Suppressor macrophage treated with lipopolysaccharide for 1 hour (primary cell): ENCODE data around the gene ANG.

Source experiments
- DNase-seq, 3 donors: peaks; one replicate each; pipeline ENCODE4 v3.0.0-alpha.2; 2020 to 2022

Gene ANG

GRCh38 chr14:20676072-20676471 lies 12.5 kb upstream of the ANG start:
- no peak for DNase-seq

- peak in 2 of 3 donors; percentile 45 to 46 for DNase-seq
Measured at GRCh38 chr14:20679907-20680306, 8.7 kb upstream of the ANG start.

DNA sequence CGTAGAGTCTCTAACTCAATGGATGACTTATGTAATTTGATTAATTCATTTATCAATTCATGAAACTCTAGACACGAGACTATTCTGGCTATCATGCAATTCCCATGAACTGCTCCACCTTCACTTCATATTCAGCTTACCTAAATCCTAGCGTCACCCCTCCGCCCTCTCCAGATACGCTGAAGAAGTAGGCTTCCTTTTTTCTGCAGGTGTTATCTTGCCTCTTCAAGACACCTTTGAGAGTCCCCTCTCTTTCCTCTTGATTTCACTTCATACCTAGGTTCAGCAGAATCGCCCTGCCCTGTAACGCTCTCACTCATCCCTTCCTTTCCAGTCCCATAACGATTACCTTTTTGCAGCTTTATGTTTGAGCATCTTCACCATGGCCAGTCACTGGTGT lies 8.2 kb upstream of the ANG start:
- DNase-seq, result no peak

DNA sequence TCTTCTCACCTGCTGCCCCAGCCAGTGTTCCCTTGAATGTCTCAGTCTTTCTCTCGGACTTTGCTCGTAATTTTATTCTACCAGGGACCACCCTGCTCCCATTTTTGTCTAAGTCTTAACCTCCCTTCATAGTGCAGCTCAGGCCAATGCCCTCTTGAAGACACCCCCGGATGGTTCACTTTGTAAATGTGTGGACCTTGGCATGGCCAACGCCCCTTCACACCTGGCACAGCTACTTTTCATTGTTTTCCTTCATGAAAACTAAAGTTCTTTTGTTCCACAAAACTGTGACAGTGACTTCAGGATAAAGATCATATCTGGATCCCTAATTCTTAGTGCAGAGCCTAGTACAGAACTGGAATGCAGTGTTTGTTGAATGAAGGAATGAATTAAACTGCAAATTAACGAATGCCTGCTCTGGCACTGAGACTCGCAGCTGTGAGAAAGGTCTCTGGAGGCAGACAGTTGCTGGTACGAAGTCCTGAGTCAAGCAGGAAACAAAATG lies 7.7 kb upstream of the ANG start:
- DNase-seq, result no peak

DNA sequence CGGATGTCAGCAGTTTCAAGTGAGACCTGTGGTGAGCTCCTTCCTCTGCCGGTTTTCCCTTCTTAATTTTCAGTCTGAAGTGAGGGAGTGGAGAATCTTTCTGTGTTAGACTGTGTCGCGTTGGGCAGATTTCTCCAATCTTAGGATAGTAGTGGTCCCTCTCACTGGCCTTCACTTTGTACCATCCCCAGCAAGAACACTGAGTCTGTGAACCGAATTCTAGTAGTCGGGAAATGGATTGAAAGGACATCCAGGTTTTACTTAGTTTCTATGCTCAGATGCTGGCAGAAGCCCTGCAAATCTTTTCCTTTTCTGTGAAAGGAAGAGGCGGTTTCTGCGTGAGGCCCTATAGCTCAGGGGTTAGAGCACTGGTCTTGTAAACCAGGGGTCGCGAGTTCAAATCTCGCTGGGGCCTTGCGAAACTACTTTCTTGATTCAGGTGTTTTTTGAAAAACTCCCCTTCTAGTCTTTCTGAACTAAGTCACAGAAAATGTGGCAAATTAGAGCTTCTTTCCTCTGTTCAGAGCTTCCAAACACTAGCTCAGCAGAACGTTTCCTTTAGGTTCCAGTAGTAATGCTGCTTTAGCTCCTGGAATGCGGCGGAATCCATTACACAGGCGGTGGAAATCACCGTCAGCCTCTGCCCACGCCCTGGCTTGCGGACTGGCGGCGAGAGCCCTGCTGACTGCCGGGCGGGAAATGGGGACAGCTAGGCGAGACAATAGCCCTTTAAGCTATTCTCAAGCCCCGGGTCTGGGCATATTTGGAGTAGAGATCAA lies 7.0 kb upstream of the ANG start:
- peak; percentile 89 to 92 (median 91) for DNase-seq

DNA sequence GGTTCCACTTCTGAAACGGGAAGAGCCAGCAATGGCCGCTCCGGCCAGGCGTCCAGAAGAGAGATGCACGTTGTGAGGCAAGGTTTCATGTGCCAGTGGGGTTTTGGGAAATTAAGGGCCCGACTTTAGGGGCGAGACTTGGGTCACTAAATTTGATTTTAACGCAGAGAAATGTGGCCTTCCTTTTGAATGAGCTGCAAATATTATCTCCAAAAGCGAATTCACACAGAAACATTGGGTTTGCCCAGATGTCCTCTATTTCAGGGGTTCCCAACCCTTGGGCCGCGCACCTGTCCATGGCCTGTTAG lies 6.5 kb upstream of the ANG start:
- no peak for DNase-seq

DNA sequence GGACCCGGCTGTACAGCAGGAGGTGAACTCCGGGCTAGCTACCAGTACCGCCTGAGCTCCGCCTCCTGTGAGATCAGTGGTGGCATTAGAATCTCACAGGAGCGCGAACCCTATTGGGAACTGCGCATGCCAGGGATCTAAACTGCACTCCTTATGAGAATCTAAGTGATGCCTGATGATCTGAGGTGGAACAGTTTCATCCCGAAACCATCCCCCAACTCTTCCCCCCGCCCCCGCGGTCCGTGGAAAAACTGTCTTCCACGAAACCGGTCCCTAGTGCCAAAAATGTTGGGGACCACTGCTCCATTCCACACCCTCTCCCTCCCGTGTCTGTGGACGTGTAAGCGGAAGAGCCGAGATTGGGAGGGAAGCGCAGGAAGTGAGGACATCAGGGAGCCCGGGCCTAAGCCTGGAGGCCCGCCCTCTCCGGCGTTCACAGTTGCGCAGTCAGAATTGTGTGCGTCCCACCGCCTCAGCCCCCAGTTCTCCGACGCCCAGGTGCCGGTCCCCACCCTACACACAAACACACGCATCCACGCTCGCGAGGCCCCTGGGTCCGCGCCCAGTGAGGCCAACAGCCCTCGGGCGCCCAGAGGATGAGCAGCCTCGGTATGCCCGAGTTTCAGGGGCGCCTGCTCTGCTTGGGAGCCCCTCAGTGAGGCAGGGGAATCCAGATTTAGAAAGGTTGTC lies 6.0 kb upstream of the ANG start:
- DNase-seq, result peak; percentile 84 to 92 (median 91)

DNA sequence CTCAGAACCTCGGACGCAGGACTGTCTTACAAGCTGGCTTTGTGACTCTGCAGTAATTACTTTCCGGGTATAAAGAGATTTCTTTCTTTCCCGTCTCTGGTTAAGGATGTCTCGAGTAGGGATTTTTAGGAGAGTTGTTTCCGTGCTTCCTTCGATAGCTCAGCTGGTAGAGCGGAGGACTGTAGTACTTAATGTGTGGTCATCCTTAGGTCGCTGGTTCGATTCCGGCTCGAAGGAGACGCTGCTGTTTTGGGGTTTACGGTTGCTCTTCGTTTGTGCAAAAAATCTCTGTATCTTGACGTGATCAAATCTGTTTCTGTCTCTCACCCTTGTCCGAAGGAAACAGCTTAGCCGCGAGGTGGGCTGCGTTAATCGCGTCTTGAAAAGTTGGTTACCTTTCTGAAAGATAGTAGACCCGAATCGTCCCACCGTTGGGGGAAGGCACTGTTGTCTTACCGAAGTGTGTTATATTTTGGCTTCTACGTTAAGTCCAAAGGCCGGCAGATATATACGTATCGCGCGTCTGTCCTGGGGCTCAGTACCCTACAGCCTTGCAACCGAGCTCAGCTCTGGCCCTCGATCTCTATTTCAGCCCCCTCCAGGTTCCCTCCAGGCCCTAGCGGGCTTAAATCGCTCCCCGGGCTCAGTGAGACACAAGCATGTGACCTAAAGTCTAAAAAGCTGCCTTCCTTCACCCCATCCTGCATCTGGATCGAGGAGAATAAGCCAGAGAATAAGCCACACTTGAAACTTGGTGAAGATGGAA lies 5.3 kb upstream of the ANG start:
- peak; percentile 81 to 90 (median 84) for DNase-seq

- DNase-seq, result peak; percentile 74 to 81 (median 77)
Measured at GRCh38 chr14:20683891-20684661, 4.5 kb upstream of the ANG start, which contains the start of gene RNASE4. Gene RNASE4, plus strand, starts transcription at chr14:20684560. Its CDS starts 14,812 bp downstream, at chr14:20699372.

DNA sequence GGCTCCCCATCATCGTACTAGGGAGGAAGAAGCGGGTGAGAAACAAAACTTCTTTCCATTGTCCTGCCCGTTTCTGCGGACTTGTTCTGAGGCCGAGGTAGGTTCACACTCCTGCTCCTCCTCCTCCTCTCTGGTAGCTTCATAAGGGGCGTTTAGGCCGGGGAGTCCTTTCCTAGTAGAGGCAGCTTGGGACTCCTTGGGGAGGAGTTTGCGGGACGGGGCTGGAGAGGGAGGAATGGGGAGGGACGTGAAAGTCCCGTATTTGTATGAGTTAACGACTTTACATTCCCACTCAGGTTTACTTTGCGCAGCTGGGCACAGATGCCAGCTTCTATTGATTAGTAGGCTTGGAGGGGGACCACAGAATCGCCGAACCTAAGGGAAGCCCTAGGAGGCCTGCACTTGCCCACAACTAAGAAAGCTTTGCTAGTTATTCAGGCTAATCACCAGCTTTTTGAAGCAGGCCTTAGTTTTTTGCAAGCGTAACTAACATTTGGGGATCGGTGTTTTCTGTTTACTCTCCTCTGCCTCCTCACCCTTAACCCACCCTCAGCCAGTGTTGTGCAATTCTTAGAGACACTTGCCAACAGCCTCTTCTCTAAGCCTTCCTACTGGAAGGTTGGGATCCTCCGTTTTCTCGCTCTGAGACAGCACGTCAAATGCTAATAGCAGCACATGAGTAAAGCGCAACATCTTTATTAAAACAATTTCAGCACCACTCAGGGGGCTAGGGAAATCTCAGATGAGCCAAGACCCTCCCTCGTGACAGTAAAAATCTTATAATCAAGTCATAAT lies 3.7 kb upstream of the ANG start:
- DNase-seq, result peak in 2 of 3 donors; percentile 25 to 44

- no peak for DNase-seq
Measured at GRCh38 chr14:20686386-20687143, 2.0 kb upstream of the ANG start.

GRCh38 chr14:20687362-20688166 lies 1.0 kb upstream of the ANG start:
- no peak for DNase-seq

- DNase-seq, result peak; percentile 80 to 89 (median 83)
Measured at GRCh38 chr14:20690848-20691640, 2.5 kb downstream of the ANG start.

DNA sequence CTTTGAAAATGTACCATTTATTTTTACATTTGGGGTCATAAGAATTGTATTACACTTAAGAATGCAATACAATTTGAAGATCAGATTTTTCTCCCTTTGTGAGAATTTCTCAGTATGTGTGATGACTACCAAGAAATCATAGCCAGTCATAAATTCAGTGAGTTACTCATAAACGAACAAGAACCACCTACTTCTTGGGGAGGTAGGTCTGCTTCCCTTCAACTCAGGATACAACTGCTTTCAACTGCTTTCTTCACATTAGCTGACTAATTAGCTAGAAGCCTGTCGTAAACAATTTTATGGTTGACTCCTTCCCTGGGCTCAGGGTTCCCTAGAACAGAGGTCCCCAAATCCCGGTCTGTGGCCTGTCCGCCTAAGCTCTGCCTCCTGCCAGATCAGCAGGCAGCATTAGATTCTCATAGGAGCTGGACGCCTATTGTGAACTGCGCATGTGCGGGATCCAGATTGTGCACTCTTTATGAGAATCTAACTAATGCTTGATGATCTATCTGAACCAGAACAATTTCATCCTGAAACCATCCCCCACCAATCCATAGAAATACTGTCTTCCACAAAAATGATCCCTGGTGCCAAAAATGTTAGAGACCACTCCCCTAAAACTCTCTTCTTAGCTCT lies 3.7 kb downstream of the ANG start:
- DNase-seq, result no peak

DNA sequence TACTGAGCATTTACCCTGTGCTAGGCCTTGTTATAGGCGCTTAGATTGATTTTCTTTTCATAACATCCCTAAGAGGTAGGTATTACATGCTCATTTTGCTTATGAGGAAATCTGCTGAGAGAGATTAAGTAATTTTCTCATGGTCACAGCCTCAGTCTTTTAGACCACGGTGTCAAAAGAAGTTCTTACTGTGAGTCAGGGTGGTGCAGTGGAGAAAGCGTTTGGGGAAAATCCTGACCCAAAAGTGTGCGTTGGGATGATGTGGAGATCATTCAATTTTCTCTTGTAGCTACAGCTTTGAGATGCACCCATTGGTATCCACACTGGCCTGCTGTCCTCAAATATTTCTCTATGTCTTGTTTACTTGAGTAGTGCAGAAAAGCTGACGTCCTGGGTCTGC lies 8.2 kb downstream of the ANG start:
- DNase-seq, result peak; percentile 48 to 71 (median 69)

- DNase-seq, result peak; percentile 80 to 93 (median 93)
Measured at GRCh38 chr14:20697273-20698017, 8.9 kb downstream of the ANG start.

GRCh38 chr14:20698018-20698329 lies 9.4 kb downstream of the ANG start:
- no peak for DNase-seq

DNA sequence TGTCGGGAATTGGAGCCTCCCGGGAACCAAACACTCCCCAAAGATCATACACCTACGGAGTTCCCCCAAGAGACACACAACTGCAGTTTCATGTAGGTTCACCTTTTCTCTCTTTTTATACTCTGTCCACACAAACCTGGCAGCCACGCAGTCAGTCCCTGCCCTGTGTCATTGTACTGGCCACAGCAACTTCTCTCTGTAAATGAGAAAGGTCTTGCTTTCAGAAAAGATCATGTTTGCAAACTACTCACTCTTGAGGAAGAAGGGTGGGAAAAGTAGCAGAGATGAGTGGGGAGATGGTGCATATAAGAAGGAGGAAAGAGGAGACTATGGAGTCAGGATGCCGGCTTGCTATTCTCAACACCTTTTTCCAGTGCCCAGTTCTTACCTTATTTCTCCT lies 10.4 kb downstream of the ANG start:
- DNase-seq, result no peak
